GM23338 (cell line): Measurements from ENCODE around the gene ZNF326. TPM values are rescaled to one million over a fixed set of nuclear protein-coding genes. Genes with fewer than 3 reads are reported as not detected.

Experiments
- ATAC-seq: fragments of 200-7000 bp; cut with Tn5 transposase; 3 replicates; pipeline ENCODE4 v1.9.1; 2020
- DNase-seq: peaks from one replicate; pipeline ENCODE4 v3.0.0-alpha.2; 2015; ENCODE audit warnings: low spot score
- H2AFZ ChIP-seq: fragments of 200-600 bp; sonication (generic); 2 replicates; pipeline ENCODE4 v1.8.0; 2016; ENCODE audit warnings: antibody characterized with exemption, mild to moderate bottlenecking, moderate library complexity
- H3F3A ChIP-seq: fragments of 200-600 bp; sonication (generic); replicated peaks from 2 replicates; pipeline ENCODE4 v1.8.0; 2017; ENCODE audit warnings: antibody characterized with exemption, mixed run types, low read depth
- H3K27ac ChIP-seq: fragments of 200-600 bp; sonication (generic); 2 replicates; pipeline ENCODE4 v1.6.1; 2016; ENCODE audit warnings: low read depth
- H3K27me3 ChIP-seq: fragments of 200-600 bp; sonication (generic); 2 replicates; pipeline ENCODE4 v1.8.0; 2016; ENCODE audit warnings: mild to moderate bottlenecking, mixed run types, moderate library complexity; ENCODE audit not compliant: insufficient read depth
- H3K36me3 ChIP-seq: fragments of 200-600 bp; sonication (generic); 2 replicates; pipeline ENCODE4 v1.8.0; 2016; ENCODE audit warnings: mild to moderate bottlenecking; ENCODE audit not compliant: insufficient read depth
- H3K4me1 ChIP-seq: fragments of 200-600 bp; sonication (generic); 2 replicates; pipeline ENCODE4 v1.8.0; 2016; ENCODE audit warnings: mild to moderate bottlenecking, moderate library complexity; ENCODE audit not compliant: insufficient read depth
- H3K4me2 ChIP-seq: fragments of 200-600 bp; sonication (generic); 2 replicates; pipeline ENCODE4 v1.7.1; 2017; ENCODE audit warnings: mixed run types
- H3K4me3 ChIP-seq: fragments of 200-600 bp; sonication (generic); 2 replicates; pipeline ENCODE4 v1.6.1; 2016; ENCODE audit warnings: mixed run types
- H3K79me2 ChIP-seq: fragments of 200-600 bp; sonication (generic); replicated peaks from 2 replicates; pipeline ENCODE4 v1.8.0; 2017; ENCODE audit warnings: mild to moderate bottlenecking; ENCODE audit not compliant: insufficient read depth
- H3K9me2 ChIP-seq: fragments of 200-600 bp; sonication (generic); 2 replicates; pipeline ENCODE4 v1.8.0; 2017; ENCODE audit not compliant: insufficient read depth
- H4K20me1 ChIP-seq: fragments of 200-600 bp; sonication (generic); replicated peaks from 2 replicates; pipeline ENCODE4 v1.8.0; 2017; ENCODE audit warnings: mild to moderate bottlenecking; ENCODE audit not compliant: insufficient read depth
- H3K27ac Mint-ChIP-seq: 2 replicates; pipeline ENCODE4 v1.8.0; 2020; ENCODE audit warnings: inconsistent platforms, mild to moderate bottlenecking, moderate library complexity, mixed read lengths
- H3K27me3 Mint-ChIP-seq: 3 replicates; pipeline ENCODE4 v1.8.0; 2022; ENCODE audit warnings: low read depth, mild to moderate bottlenecking, moderate library complexity, mixed read lengths, inconsistent platforms; ENCODE audit not compliant: insufficient read depth, poor library complexity
- H3K36me3 Mint-ChIP-seq: 3 replicates; pipeline ENCODE4 v1.8.0; 2021; ENCODE audit warnings: low read depth, mild to moderate bottlenecking, inconsistent platforms, moderate library complexity, mixed read lengths
- H3K4me1 Mint-ChIP-seq: 3 replicates; pipeline ENCODE4 v1.8.0; 2020; ENCODE audit warnings: mild to moderate bottlenecking, inconsistent platforms, mixed read lengths
- H3K4me3 Mint-ChIP-seq: 3 replicates; pipeline ENCODE4 v1.8.0; 2021; ENCODE audit warnings: moderate library complexity, mild to moderate bottlenecking, inconsistent platforms, mixed read lengths
- H3K9me3 Mint-ChIP-seq: 3 replicates; pipeline ENCODE4 v1.8.0; 2020; ENCODE audit warnings: moderate library complexity, mild to moderate bottlenecking, inconsistent platforms, mixed read lengths
- CTCF ChIP-seq, 2 experiments: fragments of 200-600 bp in 1 of 2; sonication (generic) in 1 of 2; conservative IDR thresholded peaks; 2 replicates each; pipeline versions ENCODE4 v1.5.1 to v1.6.1; 2016 to 2017; ENCODE audit warnings: antibody characterized with exemption in 2 of 2, low read depth in 2 of 2, mild to moderate bottlenecking in 2 of 2, moderate library complexity in 1 of 2
- POLR2AphosphoS5 ChIP-seq: IDR thresholded peaks from 2 replicates; pipeline ENCODE4 v1.6.1; 2016; ENCODE audit warnings: antibody characterized with exemption, low read depth
- STAT1 ChIP-seq: IDR thresholded peaks from one replicate; pipeline ENCODE4 v1.6.1; 2016; ENCODE audit warnings: antibody characterized with exemption; ENCODE audit not compliant: unreplicated experiment
- ZNF114 ChIP-seq: fragments of 250-450 bp; sonication (Bioruptor Pico); IDR thresholded peaks from 2 replicates; pipeline ENCODE4 v1.5.0; 2020; ENCODE audit warnings: mild to moderate bottlenecking, moderate library complexity
- ZNF462 ChIP-seq: fragments of 250-450 bp; sonication (Bioruptor Pico); IDR thresholded peaks from 2 replicates; pipeline ENCODE4 v1.5.0; 2020; ENCODE audit warnings: mild to moderate bottlenecking, moderate library complexity
- polyA plus RNA-seq: library from polyadenylated mRNA; unstranded; fragments of >200 nt; fragmentation: Nextera tagmentation; extraction: Ambion mirVana; gene quantifications from 2 replicates; pipeline ENCODE4 v1.2.1, GENCODE V29; 2016
- total RNA-seq: library from RNA; depleted of rRNA; stranded (reverse); fragments of >200 nt; shearing (Covaris generic); gene quantifications from 2 replicates; pipeline ENCODE4 v1.2.3, GENCODE V29; 2014

Gene ZNF326
- total and polyA plus RNA-seq, 2 experiments from 2014 or later = 28.6 to 35.1 TPM

- no peak overlapping the region for H3K4me3 ChIP-seq
- H3K27ac ChIP-seq = no peak overlapping the region
- Mint-ChIP-seq H3K9me3 (no peaks in the 10 kb centered on the region), H3K4me1 (peaks cover 24% of the 10 kb centered on the region), H3K27me3 (no peaks in the 10 kb centered on the region), H3K4me3 (no peak overlapping the region), H3K27ac (no peak overlapping the region), H3K36me3 (peaks cover 25% of the 10 kb centered on the region; the same call in 2 of the 3 replicates)
- no peaks in the 10 kb centered on the region for H3F3A ChIP-seq
- H3K4me2 ChIP-seq = no peak overlapping the region
- H3K79me2 ChIP-seq = peaks cover 99% of the 10 kb centered on the region
- H2AFZ ChIP-seq = no peak overlapping the region
- TF ChIP-seq CTCF (conservative IDR thresholded peaks at IDR 0.05; ENCODE audit: low read depth in 2 of 2) = peak; percentile 46 to 52
- no peak for TF ChIP-seq ZNF114 (CRISPR knock-in tag)
- TF ChIP-seq STAT1 = no peak
- H3K4me1 ChIP-seq = peaks cover 27% of the 10 kb centered on the region
- no peaks in the 10 kb centered on the region for H3K27me3 ChIP-seq
- peak; percentile 56 for DNase-seq
- H3K9me2 ChIP-seq = no peaks in the 10 kb centered on the region
- peak; percentile 55 for ATAC-seq
- H4K20me1 ChIP-seq = peaks cover 67% of the 10 kb centered on the region
- H3K36me3 ChIP-seq = peaks cover 18% of the 10 kb centered on the region; the same call in 1 of the 2 replicates
Measured at GRCh38 chr1:90000934-90001676, 6.2 kb downstream of the ZNF326 start.

GRCh38 chr1:90007979-90008404, 13.1 kb downstream of the ZNF326 start:
- no peak overlapping the region for H3K4me2 ChIP-seq
- no peaks in the 10 kb centered on the region for H3K9me2 ChIP-seq
- H3K9me3 Mint-ChIP-seq = no peaks in the 10 kb centered on the region
- no peak for TF ChIP-seq POLR2AphosphoS5
- no peak for TF ChIP-seq ZNF462
- no peak for TF ChIP-seq STAT1
- no peak for TF ChIP-seq ZNF114 (CRISPR knock-in tag)
- H3K27me3 ChIP-seq = no peaks in the 10 kb centered on the region
- H3K4me1 Mint-ChIP-seq = no peaks in the 10 kb centered on the region
- H3K27me3 Mint-ChIP-seq = peaks cover 2% of the 10 kb centered on the region
- no peak overlapping the region for H2AFZ ChIP-seq
- H3K36me3 ChIP-seq = peaks cover 41% of the 10 kb centered on the region; the same call in 1 of the 2 replicates
- no peak overlapping the region for H3K4me3 Mint-ChIP-seq
- no peak overlapping the region for H3K4me3 ChIP-seq
- H3K27ac Mint-ChIP-seq = no peak overlapping the region
- H3K36me3 Mint-ChIP-seq = peaks cover 51% of the 10 kb centered on the region
- H3F3A ChIP-seq = no peaks in the 10 kb centered on the region
- peaks cover 14% of the 10 kb centered on the region for H4K20me1 ChIP-seq
- no peak overlapping the region for H3K27ac ChIP-seq
- H3K4me1 ChIP-seq = no peaks in the 10 kb centered on the region
- DNase-seq (no peak), ATAC-seq (no peak)
- H3K79me2 ChIP-seq = peaks cover 64% of the 10 kb centered on the region
